A549 (cell line): ENCODE results near the gene EBLN2. TPM values are rescaled to one million over a fixed set of nuclear protein-coding genes. Genes with fewer than 3 reads are reported as not detected.

ENCODE experiments used
- ATAC-seq, 2 experiments: fragments of 200-7000 bp in 1 of 2; fragments of >200 bp in 1 of 2; cut with Nextera tagmentation in 1 of 2; cut with Tn5 transposase in 1 of 2; 3 replicates each; pipeline versions ENCODE4 v1.8.0 to v1.9.1; 2018 to 2020; ENCODE audit warnings: mild to moderate bottlenecking in 1 of 2, moderate library complexity in 1 of 2
- CTCF ChIA-PET: fragments of 300-600 bp; sonication (Branson Sonifier 250); formaldehyde crosslinking; extraction: SDS; loops from one replicate; lab custom pipeline; 2021; ENCODE audit warnings: antibody characterized with exemption, inconsistent platforms; lab: Yijun Ruan, JAX
- POLR2A ChIA-PET: fragments of 350-600 bp; formaldehyde crosslinking; extraction: SDS; loops from one replicate; lab custom pipeline; 2021; ENCODE audit warnings: antibody characterized with exemption, inconsistent platforms; lab: Yijun Ruan, JAX
- DNase-seq, 2 experiments: peaks; one replicate each; pipeline versions ENCODE4 v3.0.0 to v3.0.0-alpha.2; 2011 to 2016; ENCODE audit warnings: low read depth in 1 of 2, low spot score in 1 of 2
- FAIRE-seq: peaks from 2 replicates; lab custom pipeline; 2011; peaks lifted over from hg19 to GRCh38; lab: Jason Lieb, UNC
- H3K27ac ChIP-seq, 2 experiments: fragments of >200 bp; sonication (Bioruptor Twin); formaldehyde crosslinking; 3 replicates each; pipeline ENCODE4 v1.5.1; 2016 to 2017
- H3K4me1 ChIP-seq: fragments of >200 bp; sonication (Bioruptor Twin); formaldehyde crosslinking; 3 replicates; pipeline ENCODE4 v1.6.1; 2016
- H3K4me2 ChIP-seq: fragments of >200 bp; sonication (Bioruptor Twin); formaldehyde crosslinking; 3 replicates; pipeline ENCODE4 v1.6.1; 2016
- H3K4me3 ChIP-seq: fragments of >200 bp; sonication (Bioruptor Twin); formaldehyde crosslinking; 3 replicates; pipeline ENCODE4 v1.5.1; 2016
- H3K9me3 ChIP-seq: fragments of >200 bp; sonication (Bioruptor Twin); formaldehyde crosslinking; 3 replicates; pipeline ENCODE4 v1.6.1; 2016
- BHLHE40 ChIP-seq: IDR thresholded peaks from 2 replicates; pipeline ENCODE4 v1.6.1; 2012; ENCODE audit warnings: low read depth, low read length, inconsistent platforms
- CBX2 ChIP-seq: fragments of 200-600 bp; sonication (generic); IDR thresholded peaks from 2 replicates; pipeline ENCODE4 v1.6.1; 2016; ENCODE audit warnings: low read depth, mild to moderate bottlenecking, borderline replicate concordance
- CEBPB ChIP-seq, 2 experiments: fragments of >200 bp in 1 of 2; sonication (Bioruptor Twin) in 1 of 2; formaldehyde crosslinking in 1 of 2; IDR thresholded peaks; 2 replicates each; pipeline ENCODE4 v1.6.1; 2012 to 2016
- CHD4 ChIP-seq: fragments of 200-600 bp; sonication (generic); IDR thresholded peaks from 2 replicates; pipeline ENCODE4 v1.6.1; 2016; ENCODE audit warnings: antibody characterized with exemption, mild to moderate bottlenecking, borderline replicate concordance
- EHF ChIP-seq: fragments of 250-450 bp; sonication (Bioruptor Pico); IDR thresholded peaks from 2 replicates; pipeline ENCODE4 v1.5.0; 2020; ENCODE audit warnings: mild to moderate bottlenecking
- EP300 ChIP-seq, 2 experiments: fragments of >200 bp; sonication (Bioruptor Twin); formaldehyde crosslinking; IDR thresholded peaks; 2 replicates in 1 of 2; 3 replicates in 1 of 2; pipeline ENCODE4 v1.6.1; 2016 to 2017
- FOSB ChIP-seq: fragments of 250-450 bp; sonication (Bioruptor Pico); IDR thresholded peaks from 2 replicates; pipeline ENCODE4 v1.5.0; 2020; ENCODE audit warnings: mild to moderate bottlenecking, moderate library complexity
- HDAC2 ChIP-seq: fragments of 200-600 bp; sonication (generic); IDR thresholded peaks from 2 replicates; pipeline ENCODE4 v1.6.1; 2016
- HOXA7 ChIP-seq: fragments of 250-450 bp; sonication (Bioruptor Pico); IDR thresholded peaks from 2 replicates; pipeline ENCODE4 v1.5.0; 2020; ENCODE audit warnings: mild to moderate bottlenecking, moderate library complexity
- JUN ChIP-seq, 2 experiments: fragments of >200 bp; sonication (Bioruptor Twin); formaldehyde crosslinking; IDR thresholded peaks; 2 replicates in 1 of 2; 3 replicates in 1 of 2; pipeline ENCODE4 v1.6.1; 2016 to 2017
- KDM1A ChIP-seq: fragments of 200-600 bp; sonication (generic); IDR thresholded peaks from 2 replicates; pipeline ENCODE4 v1.6.1; 2016; ENCODE audit warnings: low read depth, mild to moderate bottlenecking
- MAFK ChIP-seq: fragments of 450-650 bp; IDR thresholded peaks from 2 replicates; pipeline ENCODE4 v1.6.1; 2014; ENCODE audit not compliant: partially characterized antibody
- NFE2L2 ChIP-seq: fragments of 150-350 bp; conservative IDR thresholded peaks from 2 replicates; pipeline ENCODE4 v1.6.1; 2014; ENCODE audit warnings: low read length
- NR3C1 ChIP-seq: fragments of >200 bp; sonication (Bioruptor Twin); formaldehyde crosslinking; IDR thresholded peaks from 3 replicates; pipeline ENCODE4 v1.6.1; 2017
- POLR2A ChIP-seq: IDR thresholded peaks from 2 replicates; pipeline ENCODE4 v1.6.1; 2012; ENCODE audit warnings: mild to moderate bottlenecking, low read length
- RAD21 ChIP-seq, 2 experiments: fragments of >200 bp in 1 of 2; sonication (Bioruptor Twin) in 1 of 2; formaldehyde crosslinking in 1 of 2; IDR thresholded peaks in 1 of 2; conservative IDR thresholded peaks in 1 of 2; 2 replicates in 1 of 2; 3 replicates in 1 of 2; pipeline ENCODE4 v1.6.1; 2012 to 2018; ENCODE audit warnings: inconsistent platforms in 1 of 2
- SMC3 ChIP-seq: fragments of >200 bp; sonication (Bioruptor Twin); formaldehyde crosslinking; IDR thresholded peaks from 3 replicates; pipeline ENCODE4 v1.6.1; 2018; ENCODE audit warnings: inconsistent platforms
- ZC3H11A ChIP-seq: fragments of 450-650 bp; IDR thresholded peaks from 2 replicates; pipeline ENCODE4 v1.6.1; 2014; ENCODE audit warnings: antibody characterized with exemption, mild to moderate bottlenecking
- ZFP36 ChIP-seq: fragments of 450-650 bp; IDR thresholded peaks from 2 replicates; pipeline ENCODE4 v1.6.1; 2014; ENCODE audit warnings: borderline replicate concordance; ENCODE audit not compliant: partially characterized antibody
- ZSCAN20 ChIP-seq: fragments of 250-450 bp; sonication (Bioruptor Pico); IDR thresholded peaks from 2 replicates; pipeline ENCODE4 v1.8.0; 2022; ENCODE audit warnings: mild to moderate bottlenecking, moderate library complexity
- WGBS: methylation state at CpG from one replicate; pipeline ENCODE4 v1.1.6; 2017; ENCODE audit errors: missing lambda C conversion rate; 5-methylcytosine and 5-hydroxymethylcytosine counted together
- polyA plus RNA-seq, 4 experiments: library from polyadenylated mRNA; depleted of rRNA in 3 of 4; stranded (reverse); fragments of >200 nt; fragmentation: RNase III in 1 of 4; extraction: RNeasy Plus Mini Kit Qiagen cat#74134 plus additional on column Dnase treatment in 1 of 4; gene quantifications; 2 replicates in 3 of 4; 3 replicates in 1 of 4; pipeline ENCODE4 v1.2.3, GENCODE V29; 2011 to 2017
- TF ChIP-seq, protein P1 (sequence below): fragments of 250-450 bp; sonication (Bioruptor Pico); IDR thresholded peaks from 2 replicates; pipeline ENCODE4 v1.5.0; 2021; ENCODE audit warnings: mild to moderate bottlenecking, moderate library complexity, borderline replicate concordance
- TF ChIP-seq, protein P2 (sequence below): fragments of >200 bp; sonication (Bioruptor Twin); formaldehyde crosslinking; IDR thresholded peaks from 3 replicates; pipeline ENCODE4 v1.5.1; 2016
- TF ChIP-seq, protein P3 (sequence below): fragments of 250-450 bp; sonication (Bioruptor Pico); IDR thresholded peaks from 2 replicates; pipeline ENCODE4 v1.5.0; 2020; ENCODE audit warnings: low read depth, mild to moderate bottlenecking, moderate library complexity
- TF ChIP-seq, protein P4 (sequence below): fragments of >200 bp; sonication (Bioruptor Twin); formaldehyde crosslinking; IDR thresholded peaks from 2 replicates; pipeline ENCODE4 v1.6.1; 2016
- TF ChIP-seq, protein P5 (sequence below): IDR thresholded peaks from 2 replicates; pipeline ENCODE4 v1.6.1; 2012
- TF ChIP-seq, protein P6 (sequence below): fragments of 450-650 bp; IDR thresholded peaks from 2 replicates; pipeline ENCODE4 v1.6.1; 2014; ENCODE audit warnings: antibody characterized with exemption

The EBLN2 gene
- polyA plus RNA-seq, 2 of the 4 experiments (the other 2 are of a cell fraction), result 1.4 to 4.1 TPM

DNA sequence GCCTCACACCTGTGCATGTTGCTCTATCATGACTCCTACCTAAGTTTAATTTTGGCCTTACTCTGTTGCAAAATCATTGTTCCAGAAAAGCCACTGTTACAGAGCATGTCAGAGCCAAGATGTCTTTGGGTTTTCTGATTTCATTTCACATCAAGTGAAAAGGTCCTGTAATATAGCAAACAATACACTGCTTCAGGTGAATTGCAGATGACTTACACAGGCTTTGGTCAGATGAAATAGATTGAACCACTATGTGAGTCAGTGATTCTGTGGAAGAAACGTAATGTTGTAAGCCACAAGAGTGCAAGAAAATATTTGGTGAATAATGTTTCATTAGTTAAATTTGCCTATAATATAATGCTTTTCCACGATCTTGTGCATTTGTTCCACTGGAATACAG lies 22.7 kb downstream of the EBLN2 start:
- no peak for DNase-seq
- ChIA-PET POLR2A (no interaction called here), CTCF (interaction anchor here (1.6 to 7.9 kb wide), 3 partner anchors 145 to 233 kb away, joined by 4 to 117 read pairs (median 5); partner anchors contain the start of gene SHQ1)
- Histone ChIP-seq H3K27ac (no peak overlapping the region), H3K9me3 (no peaks in the 10 kb centered on the region), H3K4me2 (no peak overlapping the region), H3K4me1 (no peaks in the 10 kb centered on the region), H3K4me3 (no peak overlapping the region)
- ATAC-seq, result no peak
- WGBS, result 67% methylated on average over 2 of the region's 2 CpGs
- no peak for FAIRE-seq
- TF ChIP-seq, protein P1, sequence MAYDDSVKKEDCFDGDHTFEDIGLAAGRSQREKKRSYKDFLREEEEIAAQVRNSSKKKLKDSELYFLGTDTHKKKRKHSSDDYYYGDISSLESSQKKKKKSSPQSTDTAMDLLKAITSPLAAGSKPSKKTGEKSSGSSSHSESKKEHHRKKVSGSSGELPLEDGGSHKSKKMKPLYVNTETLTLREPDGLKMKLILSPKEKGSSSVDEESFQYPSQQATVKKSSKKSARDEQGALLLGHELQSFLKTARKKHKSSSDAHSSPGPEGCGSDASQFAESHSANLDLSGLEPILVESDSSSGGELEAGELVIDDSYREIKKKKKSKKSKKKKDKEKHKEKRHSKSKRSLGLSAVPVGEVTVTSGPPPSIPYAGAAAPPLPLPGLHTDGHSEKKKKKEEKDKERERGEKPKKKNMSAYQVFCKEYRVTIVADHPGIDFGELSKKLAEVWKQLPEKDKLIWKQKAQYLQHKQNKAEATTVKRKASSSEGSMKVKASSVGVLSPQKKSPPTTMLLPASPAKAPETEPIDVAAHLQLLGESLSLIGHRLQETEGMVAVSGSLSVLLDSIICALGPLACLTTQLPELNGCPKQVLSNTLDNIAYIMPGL (CRISPR knock-in tag), result no peak
- no peak for TF ChIP-seq HOXA7 (CRISPR knock-in tag)
- TF ChIP-seq, all 56 proteins: peak for 0

DNA sequence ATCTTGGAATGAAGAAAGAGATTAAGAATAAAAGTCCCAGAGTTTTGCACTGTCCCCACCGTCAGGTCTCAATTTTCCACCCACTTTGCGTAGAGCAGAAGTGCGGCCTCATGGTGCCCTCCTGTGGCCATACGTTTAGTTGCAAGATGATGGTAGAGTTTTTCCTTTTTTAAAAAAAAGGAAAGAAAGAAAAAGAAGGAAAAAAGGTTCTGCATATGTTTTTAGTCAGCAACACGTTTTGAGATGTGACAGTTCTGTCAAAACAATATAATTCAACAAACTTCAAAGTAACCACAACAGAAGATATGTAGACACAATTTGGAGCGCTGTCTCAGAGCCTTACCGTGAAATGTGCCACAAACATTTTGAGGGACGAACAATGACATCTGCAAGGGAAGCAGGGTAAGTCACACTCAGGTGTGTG lies 24.6 kb downstream of the EBLN2 start:
- FAIRE-seq, result peak; percentile 95
- DNase-seq, result peak; percentile 28 to 42
- no peak overlapping the region for H3K4me3 ChIP-seq
- no peaks in the 10 kb centered on the region for H3K4me1 ChIP-seq
- ATAC-seq, result peak; percentile 71 to 85; a peak in 5 of 6 replicates
- POLR2A ChIA-PET, result no interaction called here
- H3K27ac ChIP-seq, result no peak overlapping the region
- no peak for TF ChIP-seq CBX2
- TF ChIP-seq NR3C1, result no peak
- TF ChIP-seq, protein P2, sequence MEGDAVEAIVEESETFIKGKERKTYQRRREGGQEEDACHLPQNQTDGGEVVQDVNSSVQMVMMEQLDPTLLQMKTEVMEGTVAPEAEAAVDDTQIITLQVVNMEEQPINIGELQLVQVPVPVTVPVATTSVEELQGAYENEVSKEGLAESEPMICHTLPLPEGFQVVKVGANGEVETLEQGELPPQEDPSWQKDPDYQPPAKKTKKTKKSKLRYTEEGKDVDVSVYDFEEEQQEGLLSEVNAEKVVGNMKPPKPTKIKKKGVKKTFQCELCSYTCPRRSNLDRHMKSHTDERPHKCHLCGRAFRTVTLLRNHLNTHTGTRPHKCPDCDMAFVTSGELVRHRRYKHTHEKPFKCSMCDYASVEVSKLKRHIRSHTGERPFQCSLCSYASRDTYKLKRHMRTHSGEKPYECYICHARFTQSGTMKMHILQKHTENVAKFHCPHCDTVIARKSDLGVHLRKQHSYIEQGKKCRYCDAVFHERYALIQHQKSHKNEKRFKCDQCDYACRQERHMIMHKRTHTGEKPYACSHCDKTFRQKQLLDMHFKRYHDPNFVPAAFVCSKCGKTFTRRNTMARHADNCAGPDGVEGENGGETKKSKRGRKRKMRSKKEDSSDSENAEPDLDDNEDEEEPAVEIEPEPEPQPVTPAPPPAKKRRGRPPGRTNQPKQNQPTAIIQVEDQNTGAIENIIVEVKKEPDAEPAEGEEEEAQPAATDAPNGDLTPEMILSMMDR, result peak; percentile 94
- TF ChIP-seq HDAC2, result no peak
- peak; percentile 88 for TF ChIP-seq SMC3
- TF ChIP-seq, protein P1 (CRISPR knock-in tag), result no peak
- TF ChIP-seq, protein P3, sequence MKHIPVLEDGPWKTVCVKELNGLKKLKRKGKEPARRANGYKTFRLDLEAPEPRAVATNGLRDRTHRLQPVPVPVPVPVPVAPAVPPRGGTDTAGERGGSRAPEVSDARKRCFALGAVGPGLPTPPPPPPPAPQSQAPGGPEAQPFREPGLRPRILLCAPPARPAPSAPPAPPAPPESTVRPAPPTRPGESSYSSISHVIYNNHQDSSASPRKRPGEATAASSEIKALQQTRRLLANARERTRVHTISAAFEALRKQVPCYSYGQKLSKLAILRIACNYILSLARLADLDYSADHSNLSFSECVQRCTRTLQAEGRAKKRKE, result no peak
- TF ChIP-seq RAD21 (conservative IDR thresholded peaks at IDR 0.05 in 1 of 2, IDR thresholded peaks at IDR 0.05 in 1 of 2), result peak; percentile 94 to 95
- TF ChIP-seq JUN (IDR thresholded peaks at IDR 0.05), result no peak
- TF ChIP-seq MAFK, result no peak
- TF ChIP-seq, all 56 proteins: peak for 3
- no peaks in the 10 kb centered on the region for H3K9me3 ChIP-seq
- 11% methylated on average over 8 of the region's 8 CpGs for WGBS
- CTCF ChIA-PET, result interaction anchor here (0.6 to 7.9 kb wide), 38 partner anchors 10 to 1632 kb away, joined by 3 to 117 read pairs (median 4); partner anchors contain the start of gene SHQ1
- peak overlapping the region; percentile 55 for H3K4me2 ChIP-seq

DNA sequence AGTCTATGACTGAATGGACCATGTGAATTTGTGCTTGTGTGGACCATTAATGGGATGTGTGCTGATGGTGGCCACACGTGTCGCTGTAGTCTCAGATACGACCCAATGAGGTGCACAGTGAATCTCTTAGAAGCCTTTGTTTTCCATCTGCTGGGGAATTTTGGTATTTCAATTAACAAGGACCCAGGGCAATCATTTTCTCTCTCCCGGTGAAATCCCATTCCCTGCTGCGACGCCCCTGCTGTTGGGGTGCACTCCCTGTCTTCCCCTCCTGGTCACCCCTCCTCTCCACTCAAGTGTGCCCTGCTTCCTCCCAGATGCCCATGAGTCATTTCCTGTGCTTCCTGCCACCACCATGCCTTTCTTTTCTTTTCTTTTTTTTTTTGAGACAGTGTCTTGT lies 32.7 kb downstream of the EBLN2 start:
- Histone ChIP-seq H3K4me1 (no peaks in the 10 kb centered on the region), H3K9me3 (no peaks in the 10 kb centered on the region), H3K4me2 (no peak overlapping the region), H3K4me3 (no peak overlapping the region), H3K27ac (no peak overlapping the region)
- DNase-seq (peak; percentile 24 to 58), ATAC-seq (peak; percentile 71 to 85), FAIRE-seq (no peak)
- WGBS, result 70% methylated on average over 6 of the region's 6 CpGs
- no peak for TF ChIP-seq POLR2A
- TF ChIP-seq CEBPB (IDR thresholded peaks at IDR 0.05), result no peak
- TF ChIP-seq ZC3H11A, result no peak
- TF ChIP-seq NFE2L2, result no peak
- TF ChIP-seq ZFP36, result no peak
- no peak for TF ChIP-seq FOSB (CRISPR knock-in tag)
- TF ChIP-seq JUN (IDR thresholded peaks at IDR 0.05), result no peak
- TF ChIP-seq EP300 (IDR thresholded peaks at IDR 0.05), result no peak
- TF ChIP-seq, protein P4, sequence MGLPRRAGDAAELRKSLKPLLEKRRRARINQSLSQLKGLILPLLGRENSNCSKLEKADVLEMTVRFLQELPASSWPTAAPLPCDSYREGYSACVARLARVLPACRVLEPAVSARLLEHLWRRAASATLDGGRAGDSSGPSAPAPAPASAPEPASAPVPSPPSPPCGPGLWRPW, result no peak
- no peak for TF ChIP-seq ZSCAN20
- TF ChIP-seq, protein P5, sequence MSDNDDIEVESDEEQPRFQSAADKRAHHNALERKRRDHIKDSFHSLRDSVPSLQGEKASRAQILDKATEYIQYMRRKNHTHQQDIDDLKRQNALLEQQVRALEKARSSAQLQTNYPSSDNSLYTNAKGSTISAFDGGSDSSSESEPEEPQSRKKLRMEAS, result no peak
- no peak for TF ChIP-seq EHF (CRISPR knock-in tag)
- no peak for TF ChIP-seq RAD21 (conservative IDR thresholded peaks at IDR 0.05 in 1 of 2, IDR thresholded peaks at IDR 0.05 in 1 of 2)
- no peak for TF ChIP-seq CHD4
- no peak for TF ChIP-seq KDM1A
- TF ChIP-seq, protein P6, sequence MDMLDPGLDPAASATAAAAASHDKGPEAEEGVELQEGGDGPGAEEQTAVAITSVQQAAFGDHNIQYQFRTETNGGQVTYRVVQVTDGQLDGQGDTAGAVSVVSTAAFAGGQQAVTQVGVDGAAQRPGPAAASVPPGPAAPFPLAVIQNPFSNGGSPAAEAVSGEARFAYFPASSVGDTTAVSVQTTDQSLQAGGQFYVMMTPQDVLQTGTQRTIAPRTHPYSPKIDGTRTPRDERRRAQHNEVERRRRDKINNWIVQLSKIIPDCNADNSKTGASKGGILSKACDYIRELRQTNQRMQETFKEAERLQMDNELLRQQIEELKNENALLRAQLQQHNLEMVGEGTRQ, result no peak
- TF ChIP-seq BHLHE40, result no peak
- TF ChIP-seq SMC3, result no peak
- ChIA-PET POLR2A (no interaction called here), CTCF (interaction anchor here (1.6 to 3.2 kb wide), 3 partner anchors 8 to 243 kb away, joined by 3 to 13 read pairs (median 13); no protein-coding TSS in a partner anchor)
